Esophagus (tissue), 2 donors: ENCODE measurements around the gene MYH14. TPM values are rescaled to one million over a fixed set of nuclear protein-coding genes. Genes with fewer than 3 reads are reported as not detected.
"Not testable (repeated sequence)": the region's sequence is repeated elsewhere in the genome, so short reads cannot be mapped to it uniquely, and the experiment has no call there.

ENCODE experiments used
- H3K27ac ChIP-seq, 2 donors: one replicate each; pipeline ENCODE4 v1.5.1; 2013; ENCODE audit warnings: low read depth in 2 of 2, mild to moderate bottlenecking in 2 of 2, inconsistent platforms in 1 of 2, low read length in 1 of 2, moderate library complexity in 1 of 2
- H3K27me3 ChIP-seq, 2 donors: one replicate each; pipeline ENCODE4 v1.6.1; 2013; ENCODE audit warnings: low read length in 2 of 2, control low read depth in 1 of 2, mild to moderate bottlenecking in 1 of 2; ENCODE audit not compliant: insufficient read depth in 2 of 2, control insufficient read depth in 1 of 2
- H3K36me3 ChIP-seq, 2 donors: one replicate each; pipeline ENCODE4 v1.6.1; 2013; ENCODE audit warnings: low read length in 1 of 2; ENCODE audit not compliant: control insufficient read depth in 2 of 2, insufficient read depth in 2 of 2
- H3K4me1 ChIP-seq, 2 donors: one replicate each; pipeline ENCODE4 v1.6.1; 2013; ENCODE audit warnings: low read length in 1 of 2; ENCODE audit not compliant: control insufficient read depth in 2 of 2, insufficient read depth in 2 of 2
- H3K4me3 ChIP-seq, 2 donors: one replicate each; pipeline ENCODE4 v1.5.1; 2013; ENCODE audit warnings: low read length in 2 of 2, mild to moderate bottlenecking in 2 of 2, low read depth in 1 of 2, moderate library complexity in 1 of 2
- H3K9me3 ChIP-seq, 2 donors: one replicate each; pipeline ENCODE4 v1.6.1; 2013; ENCODE audit warnings: mild to moderate bottlenecking in 2 of 2, low read depth in 1 of 2, low read length in 1 of 2, moderate library complexity in 1 of 2; ENCODE audit not compliant: control insufficient read depth in 2 of 2, insufficient read depth in 1 of 2
- WGBS, 2 donors: extraction: QIAGEN DNeasy Blood & Tissue Kit; methylation state at CpG; one replicate each; pipeline ENCODE4 v1.1.7; 2013; 5-methylcytosine and 5-hydroxymethylcytosine counted together
- polyA plus RNA-seq, 2 donors: library from polyadenylated mRNA; stranded (reverse); fragments of 200-250 nt; gene quantifications; one replicate each; pipeline ENCODE4 v1.2.3, GENCODE V29; 2013
- donor health status: healthy with polysubstance abuse.
- donor health status: Bipolar disorder and iron deficiency.

MYH14 gene
- polyA plus RNA-seq, 2 donors = 72.9 to 110 TPM

DNA sequence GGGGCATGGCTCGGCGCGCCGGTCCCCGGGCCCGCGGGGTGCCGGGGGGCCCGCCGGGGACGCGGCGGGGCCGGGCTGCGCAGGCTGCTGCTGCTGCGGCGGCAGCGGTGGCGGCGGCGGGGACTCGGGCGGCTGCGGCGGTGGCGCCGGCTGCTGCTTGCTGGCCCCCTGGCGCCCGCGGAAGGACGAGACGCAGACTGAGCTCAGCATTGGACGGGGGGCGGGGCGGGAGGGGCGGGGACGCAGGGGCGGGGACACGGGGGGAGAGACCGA, 125.4 kb downstream of the MYH14 start:
- WGBS, 2 donors = 1 to 2% methylated on average over 12 to 40 of the region's 40 CpGs
- Histone ChIP-seq H3K9me3 (peaks cover 0 to 8% of the 10 kb centered on the region in 2 donors), H3K27ac (peak overlapping the region in 1 of 2 donors; percentile 5), H3K4me1 (peaks cover 14 to 32% of the 10 kb centered on the region in 2 donors), H3K36me3 (no peaks in the 10 kb centered on the region), H3K27me3 (peaks cover 5 to 27% of the 10 kb centered on the region in 2 donors), H3K4me3 (peak overlapping the region; percentile 42 to 47)

GRCh38 chr19:50329146-50329925, 125.9 kb downstream of the MYH14 start, which contains the start of gene KCNC3:
Gene KCNC3 (minus strand): TSS chr19:50329377. CDS start chr19:50329082, 295 bp downstream.
- Histone ChIP-seq H3K27ac (peak within 1 kb of the TSS; percentile 5 to 47), H3K4me3 (peak within 1 kb of the TSS; percentile 42 to 47), H3K4me1 (peaks cover 14 to 30% of the 10 kb centered on the region in 2 donors), H3K9me3 (peaks cover 0 to 13% of the 10 kb centered on the region in 2 donors), H3K27me3 (peaks cover 5 to 27% of the 10 kb centered on the region in 2 donors), H3K36me3 (no peaks in the 10 kb centered on the region)
- 2% methylated on average over 41 to 43 of the region's 43 CpGs for WGBS, 2 donors

- Histone ChIP-seq H3K27me3 (peaks cover 5 to 27% of the 10 kb centered on the region in 2 donors), H3K27ac (peak overlapping the region in 1 of 2 donors; percentile 47), H3K9me3 (peaks cover 0 to 13% of the 10 kb centered on the region in 2 donors), H3K4me1 (peaks cover 14 to 28% of the 10 kb centered on the region in 2 donors)
- H3K36me3 ChIP-seq, H3K4me3 ChIP-seq: not testable (repeated sequence)
- WGBS, 2 donors = 15 to 20% methylated on average over 18 of the region's 18 CpGs
These were observed 126.5 kb downstream of the MYH14 start for GRCh38 chr19:50329926-50330294.

GRCh38 chr19:50330365-50331078, 127.1 kb downstream of the MYH14 start:
- peak overlapping the region in 1 of 2 donors; percentile 8 for H3K27ac ChIP-seq
- peaks cover 0 to 13% of the 10 kb centered on the region in 2 donors for H3K9me3 ChIP-seq
- H3K4me3 ChIP-seq = peak overlapping the region in 1 of 2 donors; percentile 28
- 5% methylated on average over 31 to 48 of the region's 48 CpGs for WGBS, 2 donors
- H3K4me1 ChIP-seq = peaks cover 10 to 25% of the 10 kb centered on the region in 2 donors
- no peaks in the 10 kb centered on the region for H3K36me3 ChIP-seq
- H3K27me3 ChIP-seq = peaks cover 5 to 27% of the 10 kb centered on the region in 2 donors

DNA sequence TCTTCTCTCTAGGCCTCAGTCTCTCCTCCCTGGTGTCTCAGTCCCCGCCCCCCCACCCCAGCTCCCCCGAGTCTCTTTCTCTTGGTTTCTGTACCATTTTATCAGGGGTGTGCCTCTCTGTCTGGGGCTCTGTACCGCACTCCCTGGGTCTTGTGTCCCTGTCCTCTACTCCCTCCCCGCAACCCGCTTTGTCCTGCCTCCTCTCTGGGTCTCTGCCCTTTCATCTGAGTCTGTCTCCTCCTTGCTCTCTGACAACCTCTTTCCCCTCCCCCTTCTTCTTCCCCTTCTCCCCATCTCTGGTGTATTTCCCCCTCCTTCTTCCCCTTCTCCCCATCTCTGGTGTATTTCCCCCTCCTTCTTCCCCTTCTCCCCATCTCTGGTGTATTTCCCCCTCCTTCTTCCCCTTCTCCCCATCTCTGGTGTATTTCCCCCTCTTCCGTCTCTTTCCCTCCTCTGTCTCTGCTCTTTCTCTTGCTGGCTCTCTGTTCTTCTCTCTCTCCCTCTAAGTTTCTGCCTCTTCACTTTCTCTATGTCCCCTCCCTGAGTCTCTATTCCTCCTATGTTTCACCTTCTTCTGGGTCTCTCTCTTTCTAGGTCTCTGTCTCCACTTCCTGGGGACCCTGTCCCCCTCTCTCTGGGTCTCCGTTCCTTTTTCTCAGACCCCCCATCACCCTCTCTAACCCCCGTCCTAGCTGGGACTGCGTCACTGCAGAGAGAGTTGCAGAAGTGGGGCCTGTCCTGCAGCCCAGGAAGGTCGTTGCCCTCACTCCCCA, 128.0 kb downstream of the MYH14 start:
- H3K27me3 ChIP-seq = peaks cover 5 to 27% of the 10 kb centered on the region in 2 donors
- WGBS, 2 donors = 20 to 22% methylated on average over 10 of the region's 10 CpGs
- H3K4me1 ChIP-seq = peaks cover 4 to 17% of the 10 kb centered on the region in 2 donors
- H3K36me3 ChIP-seq = no peaks in the 10 kb centered on the region
- peak overlapping the region in 1 of 2 donors; percentile 28 for H3K4me3 ChIP-seq
- H3K27ac ChIP-seq = no peak overlapping the region
- peaks cover 0 to 13% of the 10 kb centered on the region in 2 donors for H3K9me3 ChIP-seq

- Histone ChIP-seq H3K4me1 (peaks cover 4 to 15% of the 10 kb centered on the region in 2 donors), H3K27ac (no peak overlapping the region), H3K9me3 (peaks cover 0 to 13% of the 10 kb centered on the region in 2 donors), H3K4me3 (no peak overlapping the region), H3K27me3 (peaks cover 5 to 27% of the 10 kb centered on the region in 2 donors), H3K36me3 (no peaks in the 10 kb centered on the region)
- 16 to 18% methylated on average over 2 of the region's 2 CpGs for WGBS, 2 donors
These were observed 128.5 kb downstream of the MYH14 start for GRCh38 chr19:50331994-50332243.

GRCh38 chr19:50332244-50333038, 129.0 kb downstream of the MYH14 start:
- Histone ChIP-seq H3K4me1 (peaks cover 4 to 15% of the 10 kb centered on the region in 2 donors), H3K36me3 (no peaks in the 10 kb centered on the region), H3K27ac (no peak overlapping the region), H3K9me3 (peaks cover 0 to 13% of the 10 kb centered on the region in 2 donors), H3K27me3 (peaks cover 1 to 27% of the 10 kb centered on the region in 2 donors), H3K4me3 (peak overlapping the region in 1 of 2 donors; percentile 49)
- WGBS, 2 donors = 11 to 13% methylated on average over 20 of the region's 20 CpGs

DNA sequence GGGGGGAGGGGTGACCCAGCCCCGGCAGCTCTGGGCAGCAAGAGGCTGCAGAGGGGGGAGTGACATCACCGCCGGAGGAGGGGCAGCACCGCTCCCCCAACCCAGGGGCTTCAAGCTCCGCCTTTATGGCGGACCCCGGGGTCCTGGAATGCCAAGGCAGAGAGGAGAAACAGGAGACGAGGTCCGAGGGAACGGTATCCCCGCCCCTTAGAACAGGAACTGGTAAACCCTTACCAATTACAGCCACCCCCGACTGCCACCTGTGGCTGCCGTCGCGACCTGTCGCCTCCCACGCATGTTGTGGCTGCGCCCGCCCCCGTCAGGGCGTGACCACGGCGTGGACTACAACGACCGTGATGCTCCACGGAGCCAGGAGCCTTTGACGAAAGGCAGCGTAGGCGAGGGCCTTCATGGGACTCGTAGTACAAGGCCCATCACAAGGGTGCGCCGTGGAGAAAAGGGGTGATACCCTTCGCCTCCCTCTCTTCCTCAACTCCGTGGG, 129.9 kb downstream of the MYH14 start:
- peaks cover 0 to 20% of the 10 kb centered on the region in 2 donors for H3K27me3 ChIP-seq
- H3K27ac ChIP-seq = peak overlapping the region in 1 of 2 donors; percentile 34
- peaks cover 4 to 15% of the 10 kb centered on the region in 2 donors for H3K4me1 ChIP-seq
- H3K36me3 ChIP-seq = no peaks in the 10 kb centered on the region
- H3K9me3 ChIP-seq = peaks cover 0 to 13% of the 10 kb centered on the region in 2 donors
- WGBS, 2 donors = 0 to 1% methylated on average over 34 of the region's 34 CpGs
- peak overlapping the region; percentile 49 to 57 for H3K4me3 ChIP-seq
